NB4 (cell line): ENCODE data around the gene RPTOR.

Experiments used
- DNase-seq: peaks from one replicate; pipeline ENCODE4 v3.0.0; 2010; ENCODE audit warnings: low read depth
- H3K4me3 ChIP-seq: one replicate; pipeline ENCODE4 v1.5.1; 2011; ENCODE audit warnings: mild to moderate bottlenecking, low read depth, low read length, moderate library complexity
- CTCF ChIP-seq: IDR thresholded peaks from one replicate; pipeline ENCODE4 v1.5.1; 2012; ENCODE audit warnings: low read depth, low read length
- MYC ChIP-seq: IDR thresholded peaks from 2 replicates; pipeline ENCODE4 v1.6.1; 2011; ENCODE audit warnings: low read depth, low read length
- POLR2A ChIP-seq: IDR thresholded peaks from 2 replicates; pipeline ENCODE4 v1.6.1; 2011; ENCODE audit warnings: mild to moderate bottlenecking; ENCODE audit not compliant: insufficient read length; ENCODE audit errors: extremely low read depth
- TF ChIP-seq, protein P1 (sequence below): IDR thresholded peaks from 2 replicates; pipeline ENCODE4 v1.6.1; 2011; ENCODE audit warnings: low read depth, low read length

RPTOR gene

DNA sequence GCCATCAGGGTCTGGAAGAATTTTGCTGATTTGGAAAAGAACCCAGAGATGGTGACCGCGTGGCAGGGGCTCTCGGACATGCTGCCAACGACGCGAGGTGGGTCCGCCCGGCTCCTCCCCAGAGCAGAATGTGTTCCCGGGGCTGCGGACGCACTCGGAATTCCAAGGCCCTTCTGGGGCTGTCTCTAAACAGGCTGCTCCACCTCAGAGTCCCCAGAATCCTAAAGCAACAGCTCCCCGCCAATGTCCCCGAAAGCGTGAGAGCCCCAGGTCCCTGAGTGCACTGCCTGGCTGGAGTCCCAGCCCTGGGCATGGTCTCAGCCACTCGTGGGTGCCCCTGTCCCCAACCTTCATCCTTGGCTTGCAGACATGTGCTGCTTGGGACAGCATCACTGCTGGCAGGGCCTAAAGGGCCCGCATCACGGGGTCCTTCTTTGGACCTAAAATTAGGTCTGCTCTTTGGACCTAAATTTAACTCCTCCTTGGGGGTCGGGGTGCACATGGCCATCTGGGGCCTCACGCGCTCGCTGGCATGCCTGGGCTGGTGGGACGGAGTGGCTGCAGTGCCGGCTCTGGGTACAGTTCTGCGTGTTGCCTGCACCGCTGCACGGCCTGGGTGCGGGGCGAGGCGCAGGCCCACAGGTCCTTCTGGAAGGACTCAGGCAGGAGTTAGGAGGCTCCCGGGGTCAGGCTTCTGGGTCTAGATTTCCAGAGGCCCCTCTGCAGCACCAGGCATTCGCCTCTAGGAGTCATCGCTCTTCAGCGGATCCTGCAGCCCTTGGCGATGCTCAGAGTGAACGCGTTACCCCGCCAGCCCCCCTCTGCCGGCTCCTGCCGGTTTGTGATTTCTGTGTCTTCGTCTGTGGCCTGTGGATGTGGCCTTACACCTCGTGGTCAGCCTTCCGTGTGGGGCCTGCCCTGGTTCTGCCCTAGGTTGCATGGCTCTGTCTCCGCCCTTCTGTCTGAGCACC is 405.1 kb downstream of the RPTOR start:
- no peak for DNase-seq
- TF ChIP-seq, protein P1, sequence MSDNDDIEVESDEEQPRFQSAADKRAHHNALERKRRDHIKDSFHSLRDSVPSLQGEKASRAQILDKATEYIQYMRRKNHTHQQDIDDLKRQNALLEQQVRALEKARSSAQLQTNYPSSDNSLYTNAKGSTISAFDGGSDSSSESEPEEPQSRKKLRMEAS, result no peak
- no peak for TF ChIP-seq POLR2A
- TF ChIP-seq CTCF, result no peak
- no peak for TF ChIP-seq MYC
- H3K4me3 ChIP-seq, result no peak overlapping the region

GRCh38 chr17:80950466-80951120 is 406.0 kb downstream of the RPTOR start:
- TF ChIP-seq MYC (no peak), POLR2A (no peak), CTCF (no peak)
- TF ChIP-seq, protein P1, result no peak
- no peak for DNase-seq
- no peak overlapping the region for H3K4me3 ChIP-seq

DNA sequence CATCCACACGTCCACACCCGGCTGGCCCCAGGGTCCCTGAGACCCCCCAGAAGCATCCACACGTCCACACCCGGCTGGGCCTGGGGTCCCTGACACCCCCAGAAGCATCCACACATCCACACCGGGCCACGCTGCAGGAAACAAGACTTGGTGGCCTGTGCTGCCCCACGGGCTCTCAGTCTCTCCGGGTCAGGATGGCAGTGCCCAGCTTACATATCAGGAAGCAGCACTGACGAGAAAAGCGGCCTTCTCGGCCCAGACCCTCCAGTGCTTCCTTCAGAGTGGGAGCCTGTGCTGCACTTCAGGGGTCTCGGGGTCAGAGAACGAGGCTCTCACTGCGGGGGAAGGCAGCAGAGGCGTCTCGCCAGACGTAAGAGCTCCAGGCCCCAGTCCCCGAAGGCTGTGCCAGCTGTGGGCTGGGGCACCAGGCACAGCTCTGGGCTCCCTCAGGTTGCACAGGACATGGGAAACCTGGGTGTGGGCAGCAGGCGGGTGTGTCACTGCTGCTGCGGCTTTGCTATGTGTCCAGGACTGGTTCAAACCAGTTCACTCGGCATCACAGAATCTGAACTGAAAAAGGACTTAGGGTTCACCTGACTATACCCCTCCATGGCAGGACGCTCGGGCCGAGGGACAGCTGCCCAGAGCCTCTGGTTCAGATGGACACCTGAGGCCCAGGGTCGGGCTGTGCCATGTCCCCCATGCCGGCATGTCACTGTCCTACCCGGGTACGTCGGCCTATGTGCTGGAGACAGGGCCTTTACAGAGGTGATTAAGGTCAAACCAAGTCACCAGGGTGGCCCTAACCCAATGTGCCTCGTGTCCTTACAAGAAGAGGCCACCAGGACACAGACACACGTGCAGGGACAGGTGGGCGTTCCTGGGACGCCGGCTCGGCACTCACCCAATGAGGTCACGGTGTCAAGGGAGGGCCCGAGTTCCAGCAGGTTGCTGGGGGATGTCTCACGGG is 406.8 kb downstream of the RPTOR start:
- DNase-seq, result no peak
- TF ChIP-seq MYC, result no peak
- TF ChIP-seq, protein P1, result no peak
- no peak for TF ChIP-seq POLR2A
- no peak for TF ChIP-seq CTCF
- no peak overlapping the region for H3K4me3 ChIP-seq

DNA sequence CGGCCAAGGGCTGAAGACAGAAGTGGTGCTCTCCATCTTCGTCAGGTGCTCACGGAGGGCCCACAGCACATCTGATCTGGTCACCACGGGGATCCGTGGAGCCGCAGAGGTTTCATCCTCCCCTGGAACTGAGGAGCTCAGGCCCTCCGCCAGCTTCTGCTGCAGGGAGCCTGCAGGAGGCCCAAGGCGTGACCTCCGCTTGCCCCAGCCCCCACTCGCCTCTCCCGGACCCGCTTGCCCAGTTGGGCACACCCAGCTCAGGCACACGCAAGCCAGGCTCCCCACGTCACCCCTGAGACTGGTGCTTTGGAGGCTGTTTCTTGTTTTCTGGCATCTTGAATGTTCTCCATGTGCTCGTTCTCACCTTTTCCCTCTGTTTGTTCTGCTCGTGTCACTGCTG is 407.7 kb downstream of the RPTOR start:
- H3K4me3 ChIP-seq, result no peak overlapping the region
- no peak for DNase-seq
- TF ChIP-seq POLR2A (no peak), MYC (no peak), CTCF (no peak)

DNA sequence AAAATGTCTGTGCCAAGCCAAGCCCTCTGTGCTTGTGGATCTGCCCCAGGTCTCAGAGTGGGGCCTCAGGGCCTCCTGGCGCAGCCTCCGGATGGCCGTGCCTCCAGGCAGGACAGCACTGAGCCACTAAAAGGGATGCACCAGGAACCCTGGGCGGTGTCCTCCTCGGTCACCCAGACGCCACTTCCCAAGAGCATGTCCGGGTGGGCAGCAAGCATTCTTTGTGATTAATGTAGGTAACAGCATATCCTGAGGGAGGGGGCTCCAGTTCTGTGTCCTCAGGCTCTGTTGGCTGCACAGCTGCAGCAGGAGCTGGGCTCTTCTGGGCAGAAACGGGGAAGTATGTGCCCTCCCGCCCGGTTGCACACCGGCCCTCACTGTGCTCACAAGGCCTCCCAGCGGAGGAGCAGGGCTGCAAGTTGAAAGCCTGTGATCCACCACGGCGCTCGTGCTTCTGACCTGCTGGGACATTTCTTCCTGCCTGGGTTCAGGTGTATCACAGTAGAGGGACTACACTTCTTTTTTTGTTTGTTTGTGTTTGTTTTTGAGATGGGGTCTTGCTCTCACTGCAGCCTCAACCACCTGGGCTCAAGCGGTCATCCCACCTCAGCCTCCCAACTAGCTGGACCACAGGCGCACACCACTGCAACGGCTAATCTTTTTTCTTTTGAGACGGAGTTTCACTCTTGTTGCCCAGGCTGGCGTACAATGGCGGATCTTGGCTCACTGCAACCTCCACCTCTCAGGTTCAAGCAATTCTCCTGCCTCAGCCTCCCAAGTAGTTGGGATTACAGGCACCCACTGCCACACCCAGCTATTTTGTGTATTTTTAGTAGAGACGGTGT is 409.1 kb downstream of the RPTOR start:
- TF ChIP-seq CTCF (no peak), MYC (no peak), POLR2A (no peak)
- TF ChIP-seq, protein P1, result no peak
- DNase-seq, result no peak
- H3K4me3 ChIP-seq, result no peak overlapping the region
